Stimulated activated naive CD4-positive, alpha-beta T cell treated with Interleukin-2 at 50 U/mL for 16 hours (primary cell): ENCODE results near the gene FGFBP1.

Experiments used
- DNase-seq: peaks from one replicate; lab custom pipeline; 2025; lab: John Stamatoyannopoulos, UW

The FGFBP1 gene

GRCh38 chr4:15938640-15939039, at the start of gene FGFBP1:
Gene FGFBP1, minus strand, starts transcription at chr4:15938740. Its CDS starts 2,108 bp downstream, at chr4:15936632.
- DNase-seq, result no peak

- no peak for DNase-seq
Measured at GRCh38 chr4:15988222-15988621, 49.7 kb upstream of the FGFBP1 start.

GRCh38 chr4:15986907-15987306, 48.4 kb upstream of the FGFBP1 start:
- no peak for DNase-seq

GRCh38 chr4:15983610-15984009, 45.1 kb upstream of the FGFBP1 start:
- no peak for DNase-seq

- DNase-seq, result no peak
Measured at GRCh38 chr4:15982842-15983524, 44.4 kb upstream of the FGFBP1 start.

- DNase-seq, result no peak
Measured at GRCh38 chr4:15976456-15977447, 38.2 kb upstream of the FGFBP1 start.

- DNase-seq, result no peak
Measured at GRCh38 chr4:15971068-15971801, 32.7 kb upstream of the FGFBP1 start.

GRCh38 chr4:15968551-15969300, 30.2 kb upstream of the FGFBP1 start:
- DNase-seq, result no peak

- DNase-seq, result no peak
Measured at GRCh38 chr4:15965325-15965724, 26.8 kb upstream of the FGFBP1 start.

GRCh38 chr4:15964159-15964558, 25.6 kb upstream of the FGFBP1 start:
- DNase-seq, result no peak

GRCh38 chr4:15963576-15963975, 25.0 kb upstream of the FGFBP1 start:
- DNase-seq, result peak; percentile 4

GRCh38 chr4:15963001-15963451, 24.5 kb upstream of the FGFBP1 start, which contains the start of gene FGFBP2:
Gene FGFBP2, minus strand, starts transcription at chr4:15963175. Its CDS starts 46 bp downstream, at chr4:15963129.
- peak; percentile 16 for DNase-seq

- no peak for DNase-seq
Measured at GRCh38 chr4:15961781-15962510, 23.4 kb upstream of the FGFBP1 start.

GRCh38 chr4:15958562-15958961, 20.0 kb upstream of the FGFBP1 start:
- no peak for DNase-seq

GRCh38 chr4:15956179-15956850, 17.8 kb upstream of the FGFBP1 start:
- peak; percentile 67 for DNase-seq

GRCh38 chr4:15955670-15956069, 17.1 kb upstream of the FGFBP1 start:
- no peak for DNase-seq

GRCh38 chr4:15953625-15954024, 15.1 kb upstream of the FGFBP1 start:
- no peak for DNase-seq

GRCh38 chr4:15951781-15952180, 13.2 kb upstream of the FGFBP1 start:
- no peak for DNase-seq

GRCh38 chr4:15948826-15949225, 10.3 kb upstream of the FGFBP1 start:
- DNase-seq, result no peak

GRCh38 chr4:15947684-15948083, 9.1 kb upstream of the FGFBP1 start:
- no peak for DNase-seq
